Spleen (tissue), 7 donors: Measurements from ENCODE around the gene AIG1.

Experiments used
- CTCF ChIP-seq, 11 experiments: fragments of 200-600 bp in 7 of 11; fragments of 450-650 bp in 4 of 11; sonication (generic) in 4 of 11; IDR thresholded peaks in 8 of 11; conservative IDR thresholded peaks in 3 of 11; 1 replicate in 7 of 11; 2 replicates in 4 of 11; pipeline versions ENCODE4 v1.4.0 to v1.8.0; 2016 to 2021; ENCODE audit warnings: antibody characterized with exemption in 11 of 11, inconsistent platforms in 4 of 11, mild to moderate bottlenecking in 1 of 11
- POLR2A ChIP-seq, 3 donors: fragments of 450-650 bp; IDR thresholded peaks; one replicate each; pipeline ENCODE4 v1.5.1; 2017; ENCODE audit warnings: antibody characterized with exemption in 3 of 3, mild to moderate bottlenecking in 1 of 3
- POLR2AphosphoS5 ChIP-seq, 3 donors: sonication (generic); formaldehyde crosslinking; IDR thresholded peaks; one replicate each; pipeline ENCODE4 v1.5.1; 2017; ENCODE audit warnings: antibody characterized with exemption in 3 of 3
- donor health status: DM: no; HTN: no; CAD: no; lungs with moderate emphysema.
- donor health status: DM: no; HTN: no; CAD: no.
- donor health status: DM: no; HTN: no; CAD: no.

GRCh38 chr6:143233554-143234285, 173.0 kb downstream of the AIG1 start:
- no peak for TF ChIP-seq CTCF (IDR thresholded peaks at IDR 0.05 in 8 of 11, conservative IDR thresholded peaks at IDR 0.05 in 3 of 11)
- TF ChIP-seq POLR2AphosphoS5 (IDR thresholded peaks at IDR 0.05), result no peak
- no peak for TF ChIP-seq POLR2A (IDR thresholded peaks at IDR 0.05)
